Cerebellar cortex (tissue), 1 donor: Measurements from ENCODE around the gene TMEM132C.

Experiments used
- DNase-seq: peaks from one replicate; pipeline ENCODE4 v3.0.0-alpha.2; 2015; ENCODE audit warnings: low spot score

Gene TMEM132C

DNA sequence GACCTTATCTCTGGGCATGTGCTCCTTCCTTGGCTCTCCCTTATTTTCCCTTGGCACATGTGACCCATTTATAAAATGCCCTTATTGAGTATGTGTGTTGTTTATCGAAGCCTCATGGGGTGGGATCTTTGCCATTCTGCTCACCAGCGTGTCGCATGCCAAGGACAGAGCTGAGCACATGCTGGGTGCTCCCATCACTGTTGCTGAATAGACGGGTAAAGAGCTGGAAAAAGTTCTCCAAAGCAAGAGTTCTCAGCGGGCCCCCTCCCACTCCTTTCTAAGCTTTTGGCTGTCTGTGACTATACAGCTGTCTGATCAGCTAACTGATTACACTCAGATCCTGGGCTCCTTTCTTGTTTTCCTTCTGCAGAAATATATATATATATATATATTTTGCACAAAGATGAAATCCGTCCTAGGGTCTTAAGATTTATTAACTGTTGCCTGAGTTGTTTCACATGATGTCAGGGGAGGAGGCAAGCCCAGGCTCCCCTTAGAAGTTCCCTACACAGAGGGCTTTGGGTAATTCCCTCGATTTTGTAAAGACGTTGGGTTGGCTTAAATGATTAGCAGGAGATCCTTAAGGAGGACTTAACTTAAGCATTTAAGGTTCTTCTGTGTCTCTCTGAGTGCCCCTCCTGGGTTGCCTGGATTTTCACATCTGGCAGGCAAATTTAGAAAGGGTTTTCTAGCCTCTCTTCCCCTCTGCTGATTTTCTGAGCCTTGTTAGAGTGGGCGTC lies 71.6 kb downstream of the TMEM132C start:
- peak; percentile 15 for DNase-seq

DNA sequence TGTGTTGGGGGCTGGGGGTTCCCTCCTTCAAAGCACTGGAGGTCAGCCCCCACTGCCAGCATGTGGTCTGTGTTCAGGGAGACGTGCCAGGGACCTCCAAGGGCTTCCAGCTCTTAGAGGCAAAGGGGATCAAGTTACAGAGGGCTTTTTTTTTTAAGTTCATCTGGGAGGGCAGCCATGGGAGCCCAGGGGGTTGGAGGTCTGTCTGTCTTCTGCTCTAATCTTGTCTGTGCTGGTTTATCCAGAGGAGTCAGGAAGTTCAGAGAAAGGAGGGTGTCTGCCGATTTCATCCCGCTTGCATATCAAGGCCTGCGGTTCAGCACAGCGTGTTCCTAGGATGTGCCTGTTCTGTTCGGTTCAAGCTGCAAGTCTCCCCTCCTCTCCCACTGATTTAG lies 72.2 kb downstream of the TMEM132C start:
- no peak for DNase-seq

DNA sequence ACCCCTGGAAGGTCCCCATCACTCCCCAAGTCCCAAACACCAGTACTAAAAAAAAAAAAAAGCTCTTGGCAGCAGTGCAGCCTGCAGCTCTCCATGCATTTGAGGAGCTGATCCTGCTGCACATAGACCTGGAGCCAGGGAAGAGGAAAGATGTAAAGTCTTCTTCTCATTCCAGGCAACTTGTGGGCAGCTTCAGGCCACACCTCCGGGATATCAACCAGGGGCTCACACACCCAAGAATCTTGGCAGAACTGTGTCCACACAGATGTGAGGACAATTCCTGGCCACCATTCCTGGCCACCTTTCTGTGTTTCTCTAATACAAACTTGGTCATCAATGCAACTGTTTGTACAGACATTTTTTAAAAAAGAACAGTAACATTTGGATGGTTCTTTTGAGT lies 72.7 kb downstream of the TMEM132C start:
- no peak for DNase-seq

DNA sequence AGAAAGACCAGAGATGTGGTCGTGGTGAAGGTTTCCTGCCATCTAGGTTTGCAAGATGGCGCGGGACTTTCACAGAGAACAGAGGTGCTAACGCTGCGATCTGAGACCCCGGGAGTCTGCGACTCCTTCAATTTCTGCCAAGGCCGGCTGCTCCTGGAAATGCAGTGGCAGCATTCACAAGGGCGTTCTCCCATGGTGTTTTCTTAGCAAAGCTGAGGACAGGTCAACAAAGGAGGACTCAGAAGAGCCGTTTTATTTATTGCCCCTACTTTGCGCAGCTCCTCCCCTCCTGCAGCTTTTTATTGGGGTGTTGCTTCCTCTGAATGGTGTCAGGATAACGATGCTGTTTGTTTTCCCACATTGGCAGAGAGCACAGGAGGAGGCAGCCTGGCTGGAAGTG lies 86.3 kb downstream of the TMEM132C start:
- no peak for DNase-seq

DNA sequence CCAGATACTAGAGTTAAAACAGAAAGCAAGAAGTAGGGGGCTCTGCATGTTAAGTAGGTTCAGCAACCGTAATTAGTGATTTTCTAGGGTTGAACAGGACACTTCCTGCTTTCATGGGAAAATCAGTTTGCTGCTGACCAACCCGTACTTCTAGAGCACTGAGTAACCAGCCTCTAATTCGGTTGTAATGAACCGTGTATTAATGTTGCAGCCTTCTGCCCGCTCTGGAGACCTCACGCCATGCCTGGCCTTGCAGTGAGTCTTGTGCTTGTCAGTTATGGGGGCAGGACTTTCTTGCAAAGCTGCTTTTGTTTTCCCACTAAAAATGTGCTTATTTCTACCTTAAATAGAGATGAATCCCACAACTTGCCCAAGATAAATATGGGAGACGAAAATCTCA lies 89.6 kb downstream of the TMEM132C start:
- no peak for DNase-seq

DNA sequence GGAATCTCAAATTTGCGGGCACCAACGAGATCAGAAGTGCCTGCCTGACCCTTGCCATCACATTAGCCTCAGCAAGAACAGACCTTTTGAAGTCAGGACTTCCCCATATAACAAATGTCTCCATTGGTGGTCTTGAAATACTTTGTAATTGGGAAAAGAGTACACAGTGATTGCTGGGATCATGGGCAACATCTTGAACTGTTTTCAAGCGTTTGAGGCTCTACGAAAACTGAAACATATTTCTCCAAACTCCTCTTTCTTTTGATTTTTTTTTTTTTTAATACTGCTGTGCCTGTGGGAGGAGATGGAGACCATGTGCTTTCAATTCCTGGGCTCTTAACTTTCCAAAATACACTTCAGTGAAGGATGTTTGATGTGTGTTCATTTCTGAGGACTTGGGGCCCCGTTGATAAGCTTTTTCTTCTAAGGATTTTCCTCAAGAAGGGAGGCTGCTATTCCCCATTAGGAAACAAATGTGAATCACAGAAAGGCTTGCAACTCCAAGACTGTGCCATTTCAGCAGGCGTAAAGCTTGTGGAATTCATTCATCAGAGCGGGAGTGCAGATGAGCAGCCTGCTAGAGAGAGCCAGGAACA lies 94.5 kb downstream of the TMEM132C start:
- DNase-seq, result no peak

DNA sequence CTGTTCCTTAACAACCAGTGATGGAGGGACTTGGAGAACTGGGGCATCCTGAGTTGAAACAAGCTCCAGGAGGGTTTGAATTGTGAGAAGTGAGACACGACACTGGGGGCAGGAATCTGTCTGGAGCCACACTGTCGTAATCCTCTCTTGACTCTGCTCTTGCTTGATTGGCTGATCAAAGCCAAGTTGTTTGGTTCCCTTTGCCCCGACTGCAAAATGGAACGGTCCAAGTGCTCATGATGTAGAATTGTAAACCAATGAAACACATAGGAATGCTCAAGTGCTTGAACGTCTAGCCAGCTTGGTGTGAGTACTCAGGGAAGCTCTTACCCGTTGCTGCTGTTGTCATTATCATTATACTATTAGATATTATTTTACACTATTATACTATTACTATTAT lies 98.1 kb downstream of the TMEM132C start:
- DNase-seq, result no peak

DNA sequence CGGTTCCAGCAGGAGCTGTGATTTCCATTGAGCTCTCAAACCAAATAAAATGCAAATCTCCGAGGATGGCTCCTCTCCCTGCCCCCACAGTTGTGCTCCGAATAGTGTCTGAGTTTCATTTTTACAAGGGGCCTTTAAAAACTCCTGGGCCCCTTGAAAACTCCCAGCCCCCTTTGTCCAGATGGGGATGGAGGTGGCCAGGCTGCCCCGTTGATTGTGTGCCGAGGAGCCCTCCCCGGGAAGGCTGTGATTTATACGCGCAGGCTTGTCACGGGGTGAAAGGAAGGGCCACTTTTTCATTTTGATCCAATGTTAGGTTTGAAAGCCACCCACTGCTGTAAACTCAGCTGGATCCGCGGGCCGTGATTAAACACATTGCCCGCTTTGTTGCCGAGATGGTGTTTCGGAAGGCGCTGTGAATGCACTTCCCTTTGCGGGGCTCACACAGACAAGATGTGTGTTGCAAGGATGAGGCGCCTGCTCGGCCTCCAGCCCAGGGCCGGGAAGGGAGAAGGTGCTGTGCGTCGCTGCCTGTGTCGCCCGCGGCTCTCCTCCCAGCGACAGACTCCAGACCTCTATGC lies 98.8 kb downstream of the TMEM132C start:
- peak; percentile 50 for DNase-seq

DNA sequence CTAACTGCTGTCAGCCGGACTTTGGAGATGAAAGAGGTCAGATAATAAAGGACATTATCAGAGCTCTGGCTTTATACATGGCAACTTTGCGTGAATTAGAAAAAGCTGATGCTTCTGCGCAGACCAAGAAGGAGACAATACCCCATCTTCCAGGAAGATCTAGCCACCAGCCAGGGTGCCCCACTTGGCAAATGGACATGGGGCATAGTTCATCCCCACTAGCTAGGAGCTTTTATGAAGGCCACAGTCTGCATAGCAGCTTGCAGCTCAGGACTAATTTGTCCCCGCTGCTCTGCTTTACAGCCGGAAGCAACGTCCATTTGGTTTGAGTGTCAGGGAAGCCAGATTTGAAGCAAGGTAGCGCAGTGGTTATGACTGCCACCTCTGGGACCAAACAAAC lies 101.0 kb downstream of the TMEM132C start:
- DNase-seq, result no peak

DNA sequence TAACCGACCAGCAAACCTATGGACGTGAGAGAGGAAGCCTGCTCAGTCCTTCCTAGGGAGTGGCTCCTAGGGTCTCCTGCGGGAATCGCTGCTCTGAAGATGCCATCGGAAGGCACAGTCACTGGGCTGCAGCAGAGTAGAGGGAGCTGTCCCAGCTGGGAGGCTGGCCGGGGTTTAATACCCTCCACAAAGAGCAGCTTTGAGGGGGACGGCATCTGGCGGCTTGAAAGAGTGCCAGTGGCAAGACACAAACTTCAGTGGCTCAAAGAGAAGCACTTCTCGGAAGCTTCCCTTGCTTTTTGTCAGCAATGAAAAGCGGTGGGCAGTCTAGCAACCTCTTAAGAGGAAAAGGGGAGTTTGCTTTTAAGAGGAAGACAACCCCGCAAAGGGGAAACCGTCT lies 114.6 kb downstream of the TMEM132C start:
- DNase-seq, result no peak

DNA sequence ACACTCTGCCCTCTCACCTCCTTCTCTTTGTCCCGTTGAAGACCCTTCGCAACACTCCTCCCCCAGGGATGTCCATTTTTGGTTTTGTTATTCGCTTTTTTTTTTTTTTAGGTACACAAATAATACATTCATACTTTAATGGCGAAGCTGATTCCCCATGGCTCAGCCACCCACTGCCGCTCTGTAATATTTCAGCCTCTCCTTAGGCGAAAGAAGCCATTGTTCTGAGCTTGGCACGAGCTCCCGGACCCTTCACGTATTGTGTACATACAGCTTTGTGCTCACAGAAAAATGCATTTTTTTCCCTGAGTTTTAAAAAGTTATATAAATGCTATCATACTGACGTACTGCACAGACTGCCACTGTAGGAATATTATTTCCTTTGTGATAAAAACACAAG lies 115.0 kb downstream of the TMEM132C start:
- no peak for DNase-seq

DNA sequence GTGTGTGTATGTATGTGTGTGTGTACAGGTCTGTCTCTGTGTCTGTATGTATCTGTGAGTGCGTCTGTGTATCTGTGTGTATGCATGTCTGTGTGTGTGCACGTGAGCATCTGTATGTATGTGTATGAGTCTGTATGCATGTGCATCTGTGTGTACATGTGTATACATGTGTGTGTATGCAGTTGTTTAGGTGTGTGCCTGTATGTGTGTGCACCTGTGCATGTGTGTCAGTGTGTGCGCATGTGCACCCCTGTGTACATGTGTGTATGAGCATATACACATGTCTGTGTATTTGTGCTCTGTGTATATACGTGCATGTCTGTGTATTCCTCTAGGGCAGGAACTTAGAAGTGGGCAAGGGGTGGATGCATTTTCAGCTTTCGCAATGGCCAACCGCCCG lies 116.0 kb downstream of the TMEM132C start:
- DNase-seq, result no peak

DNA sequence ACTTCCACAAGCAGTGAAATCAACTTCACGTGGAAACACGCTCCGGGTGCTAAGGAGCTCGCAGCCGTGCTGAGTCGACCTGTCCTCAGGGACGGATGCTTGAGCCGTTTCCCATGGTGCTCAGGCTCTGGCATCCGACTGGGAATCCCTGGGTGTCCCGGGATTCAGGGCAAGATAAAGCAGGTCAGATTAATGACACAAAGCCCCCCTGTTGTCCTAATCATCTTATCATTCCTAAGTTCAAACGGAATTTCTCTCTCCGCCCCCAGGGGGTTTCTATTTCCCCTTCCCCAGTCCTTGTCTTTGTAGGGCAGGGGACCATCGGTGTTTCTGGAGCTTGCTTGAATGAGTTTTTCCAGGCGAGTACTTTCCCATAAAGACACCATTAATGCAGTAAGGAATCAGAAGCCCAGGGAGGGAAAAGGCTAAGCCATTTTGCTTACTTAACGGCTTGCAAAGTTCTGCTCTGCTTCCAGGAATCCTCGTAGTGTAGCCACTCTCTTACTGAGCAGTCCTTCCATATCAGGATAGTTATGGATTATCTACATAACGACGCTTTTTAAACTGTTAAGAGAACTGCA lies 116.5 kb downstream of the TMEM132C start:
- no peak for DNase-seq

DNA sequence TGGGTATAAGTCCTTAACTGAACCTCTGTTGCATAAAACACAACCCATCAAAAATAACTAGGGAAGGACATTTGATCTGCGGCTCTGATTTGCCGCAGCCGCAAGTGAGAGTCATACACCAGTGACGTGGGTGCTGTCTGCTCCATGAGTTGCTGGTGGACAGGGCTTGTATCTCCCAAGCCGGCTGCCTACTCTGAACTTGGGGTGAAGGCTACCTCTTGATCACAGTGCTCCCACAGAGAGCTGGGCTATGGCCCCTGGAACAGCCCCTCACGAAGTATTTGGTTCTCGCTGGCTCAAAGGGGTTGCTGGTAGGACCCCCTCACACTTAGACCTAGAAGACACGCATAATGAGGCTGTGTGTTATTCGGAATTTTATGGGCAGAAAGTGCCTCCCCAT lies 118.8 kb downstream of the TMEM132C start:
- DNase-seq, result no peak

DNA sequence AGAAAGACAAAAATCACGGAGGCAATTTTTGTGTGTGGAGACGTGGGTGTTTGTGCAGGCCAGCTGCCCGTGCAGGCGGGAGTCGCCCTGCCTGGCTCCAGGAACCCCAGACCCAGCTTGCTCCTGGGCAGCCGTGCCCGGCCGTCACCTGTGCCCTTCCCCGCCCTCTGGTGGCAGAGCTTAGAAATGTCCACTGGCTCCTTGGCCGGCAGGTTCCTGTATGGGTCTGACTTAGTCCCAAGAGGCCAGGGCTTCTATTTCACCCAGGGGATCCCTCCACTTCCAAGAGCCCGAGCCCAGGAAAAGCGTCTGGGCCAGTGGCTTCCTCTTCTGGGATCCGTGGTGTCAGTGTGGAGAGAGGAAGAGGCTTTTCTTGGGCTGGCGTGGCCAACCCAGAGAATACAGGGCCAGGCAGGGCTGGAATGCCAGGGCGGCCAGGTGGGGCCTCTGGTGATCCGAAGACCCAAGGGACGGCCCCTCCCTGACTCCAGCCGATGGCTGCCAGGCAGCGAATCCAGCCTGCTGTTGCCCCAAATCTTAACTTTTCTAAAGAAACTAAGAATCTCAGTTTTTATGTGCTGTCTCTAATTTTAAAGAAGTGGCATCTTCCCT lies 120.9 kb downstream of the TMEM132C start:
- DNase-seq, result peak; percentile 32

DNA sequence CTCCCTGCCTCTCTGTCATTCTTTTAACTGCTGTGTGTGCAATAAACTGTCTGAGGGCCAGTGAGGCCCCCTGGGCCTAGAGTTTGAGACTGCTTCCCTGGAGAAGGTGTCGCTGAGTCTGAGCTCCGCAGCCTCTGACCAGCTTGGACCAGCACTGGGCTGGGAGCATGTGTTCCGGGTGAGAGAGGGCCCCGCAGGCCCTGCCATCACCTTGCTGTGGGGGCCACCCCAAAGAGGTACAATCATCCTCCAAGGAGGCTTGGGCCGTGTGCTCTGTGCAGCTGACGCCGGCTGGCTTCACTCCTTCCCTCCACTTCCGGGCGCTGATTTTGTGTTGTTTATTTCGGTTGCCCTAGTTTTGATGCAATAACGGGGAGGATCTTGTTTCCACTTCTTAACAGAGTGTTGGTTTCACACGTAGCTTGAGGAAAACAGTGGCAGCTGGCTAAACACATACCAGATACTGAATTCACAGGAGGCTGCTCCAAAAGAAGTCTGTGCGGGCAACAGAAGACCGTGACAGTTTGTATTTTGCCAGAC lies 121.6 kb downstream of the TMEM132C start:
- peak; percentile 53 for DNase-seq

DNA sequence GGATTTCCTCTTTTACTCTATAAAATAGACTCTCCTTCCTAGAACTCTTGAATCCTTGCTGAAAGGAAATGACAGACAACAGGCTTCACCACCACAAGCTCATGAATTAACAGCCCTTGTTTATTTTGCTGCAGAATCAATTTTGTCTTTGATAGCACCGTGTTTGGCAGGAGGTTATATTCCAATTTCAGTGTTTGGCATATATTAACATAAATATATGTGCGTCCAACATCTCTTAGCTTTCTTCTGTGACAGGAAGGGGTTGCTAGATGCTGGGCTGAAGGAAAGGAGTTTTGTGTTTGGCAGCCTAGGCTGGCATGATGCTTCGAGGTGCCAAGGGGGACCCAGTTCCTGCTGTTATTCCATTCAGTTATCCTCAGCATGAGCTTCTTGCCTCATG lies 126.4 kb downstream of the TMEM132C start:
- DNase-seq, result no peak

DNA sequence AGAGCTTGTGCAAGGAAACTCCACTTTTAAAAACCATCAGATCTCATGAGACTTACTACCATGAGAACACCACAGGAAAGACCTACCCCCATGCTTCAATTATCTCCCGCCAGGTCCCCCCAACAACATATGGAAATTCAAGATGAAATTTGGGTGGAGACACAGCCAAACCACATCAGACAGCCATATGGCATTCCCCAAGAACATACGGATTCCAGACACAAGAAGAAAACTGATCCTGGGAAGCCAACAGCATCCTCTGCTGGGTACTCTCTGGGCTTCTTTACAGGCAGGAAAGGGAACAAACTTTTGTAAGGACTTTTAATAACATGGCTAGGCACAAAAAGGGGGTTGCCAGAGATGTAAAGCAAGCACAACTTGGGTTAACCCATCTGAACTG lies 127.2 kb downstream of the TMEM132C start:
- no peak for DNase-seq

DNA sequence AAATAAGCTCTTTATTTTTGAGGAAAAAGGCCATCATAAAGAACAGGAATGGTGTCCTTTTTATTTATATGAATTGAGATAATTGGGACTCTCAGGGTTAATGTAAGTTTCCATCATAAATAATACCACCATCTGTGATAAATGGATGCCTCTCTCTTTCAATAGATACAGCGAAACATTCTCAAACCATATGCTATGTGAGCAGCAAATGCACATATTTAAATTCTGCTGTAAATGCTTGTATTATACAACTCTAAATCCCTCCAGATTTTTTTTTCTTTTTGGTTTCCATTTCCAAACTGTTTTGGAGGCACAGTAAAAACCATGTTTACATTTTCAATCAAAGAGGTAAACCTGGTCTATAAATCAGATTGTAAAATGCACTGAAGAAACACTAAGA lies 132.3 kb downstream of the TMEM132C start:
- DNase-seq, result no peak

DNA sequence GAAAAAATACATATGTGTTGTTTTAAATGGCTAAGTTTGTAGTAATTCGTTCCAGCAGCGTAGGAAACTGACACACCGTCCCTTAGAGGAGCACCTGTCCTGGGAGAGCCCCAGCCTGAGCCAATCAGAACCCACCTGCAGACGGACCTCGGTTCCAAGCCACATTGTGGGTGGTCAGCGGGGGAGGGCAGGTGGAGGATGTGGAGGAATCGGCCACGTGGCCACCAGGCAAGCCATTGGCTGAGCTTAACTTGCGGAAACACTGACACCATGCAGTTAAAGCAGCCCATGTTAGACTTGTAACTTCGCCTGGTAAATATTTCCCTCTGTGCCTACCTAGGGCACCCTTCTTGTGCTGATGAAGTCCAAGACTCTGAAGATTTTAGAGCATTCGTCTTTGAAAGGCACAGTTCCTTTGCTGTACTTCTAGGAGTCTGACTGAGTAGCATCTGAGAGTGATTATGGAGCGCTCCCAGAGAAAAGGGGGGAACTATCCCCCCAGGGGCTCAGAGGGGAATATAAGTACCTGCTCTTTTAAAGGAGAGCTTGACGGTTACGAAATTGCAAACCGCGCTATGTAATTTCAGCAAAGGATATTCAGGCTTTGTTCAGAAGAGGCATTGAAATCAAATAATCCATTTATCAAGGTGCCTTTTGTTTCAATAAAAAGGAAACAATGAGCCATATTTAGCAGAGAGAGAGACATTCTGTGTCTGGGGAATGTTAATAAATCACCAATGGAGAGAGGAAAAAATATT lies 135.7 kb downstream of the TMEM132C start:
- DNase-seq, result no peak

DNA sequence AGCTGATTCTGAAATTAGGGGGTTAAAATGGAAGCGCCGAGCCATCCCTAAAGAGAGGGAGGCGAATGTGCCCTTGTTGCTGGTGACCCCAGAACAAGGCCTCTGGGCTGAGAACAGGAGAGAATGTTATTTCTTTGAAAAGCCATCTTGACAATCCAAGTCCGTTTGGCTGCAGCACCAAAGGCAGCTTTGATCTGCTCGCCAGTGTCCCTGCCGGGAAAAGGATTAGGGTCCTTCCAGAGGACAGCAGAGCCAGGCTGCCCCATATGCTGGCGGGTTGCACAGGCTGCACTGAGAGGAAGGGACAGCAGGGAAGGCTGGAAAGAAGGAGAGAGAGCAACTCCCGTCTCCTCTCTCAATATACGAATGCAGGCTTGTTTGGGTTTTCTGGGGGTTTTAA lies 141.7 kb downstream of the TMEM132C start:
- DNase-seq, result peak; percentile 24

DNA sequence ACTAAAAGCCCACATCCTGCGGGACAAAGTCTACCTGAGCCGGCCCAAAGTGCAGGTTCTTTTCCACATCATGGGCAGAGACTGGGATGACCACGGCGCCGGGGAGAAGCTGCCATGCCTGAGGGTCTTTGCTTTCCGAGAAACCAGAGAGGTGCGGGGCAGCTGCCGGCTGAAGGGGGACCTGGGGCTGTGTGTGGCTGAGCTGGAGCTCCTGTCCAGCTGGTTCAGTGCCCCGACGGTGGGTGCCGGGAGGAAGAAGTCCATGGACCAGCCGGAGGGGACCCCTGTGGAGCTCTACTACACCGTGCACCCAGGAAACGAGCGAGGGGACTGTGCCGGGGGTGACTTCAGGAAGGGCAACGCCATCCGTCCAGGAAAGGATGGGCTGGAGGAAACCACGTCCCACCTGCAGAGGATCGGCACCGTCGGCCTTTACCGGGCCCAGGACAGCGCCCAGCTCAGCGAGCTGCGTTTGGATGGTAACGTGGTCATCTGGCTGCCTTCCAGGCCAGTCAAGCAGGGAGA lies 148.1 kb downstream of the TMEM132C start:
- no peak for DNase-seq
